GM19023 (cell line): ENCODE measurements around the gene SMIM7.
"Not testable (repeated sequence)": the region's sequence is repeated elsewhere in the genome, so short reads cannot be mapped to it uniquely, and the experiment has no call there.

ENCODE experiments used
- ATAC-seq: cut with Tn5 transposase; IDR thresholded peaks from one replicate; pipeline ENCODE4 v1.9.1; 2021; ENCODE audit warnings: mild to moderate bottlenecking, moderate library complexity; ENCODE audit not compliant: unreplicated experiment

Gene SMIM7

GRCh38 chr19:16655727-16656126 lies 4.2 kb downstream of the SMIM7 start:
- ATAC-seq: no peak

DNA sequence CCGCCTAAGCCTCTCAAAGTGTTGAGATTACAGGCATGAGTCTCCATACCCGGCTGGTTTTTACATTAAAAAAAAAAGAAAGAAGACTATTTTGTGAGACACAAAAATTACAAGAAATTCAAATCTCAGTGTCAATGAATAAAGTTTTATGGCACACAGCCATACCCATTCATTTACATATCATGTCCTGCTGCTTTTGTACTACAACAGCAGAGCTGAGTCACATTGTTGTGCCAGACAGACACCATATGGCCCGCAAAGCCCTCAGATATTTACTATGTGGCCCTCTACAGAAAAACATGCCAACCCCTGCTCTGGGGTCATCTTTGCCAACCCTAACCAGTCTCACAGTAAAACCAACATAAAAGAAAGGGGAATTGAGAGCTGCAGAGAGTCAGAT lies 5.3 kb downstream of the SMIM7 start:
- ATAC-seq: no peak

- ATAC-seq: no peak
Observed at GRCh38 chr19:16654140-16654539, 5.8 kb downstream of the SMIM7 start.

- no peak for ATAC-seq
Observed at GRCh38 chr19:16652854-16653253, 7.1 kb downstream of the SMIM7 start.

DNA sequence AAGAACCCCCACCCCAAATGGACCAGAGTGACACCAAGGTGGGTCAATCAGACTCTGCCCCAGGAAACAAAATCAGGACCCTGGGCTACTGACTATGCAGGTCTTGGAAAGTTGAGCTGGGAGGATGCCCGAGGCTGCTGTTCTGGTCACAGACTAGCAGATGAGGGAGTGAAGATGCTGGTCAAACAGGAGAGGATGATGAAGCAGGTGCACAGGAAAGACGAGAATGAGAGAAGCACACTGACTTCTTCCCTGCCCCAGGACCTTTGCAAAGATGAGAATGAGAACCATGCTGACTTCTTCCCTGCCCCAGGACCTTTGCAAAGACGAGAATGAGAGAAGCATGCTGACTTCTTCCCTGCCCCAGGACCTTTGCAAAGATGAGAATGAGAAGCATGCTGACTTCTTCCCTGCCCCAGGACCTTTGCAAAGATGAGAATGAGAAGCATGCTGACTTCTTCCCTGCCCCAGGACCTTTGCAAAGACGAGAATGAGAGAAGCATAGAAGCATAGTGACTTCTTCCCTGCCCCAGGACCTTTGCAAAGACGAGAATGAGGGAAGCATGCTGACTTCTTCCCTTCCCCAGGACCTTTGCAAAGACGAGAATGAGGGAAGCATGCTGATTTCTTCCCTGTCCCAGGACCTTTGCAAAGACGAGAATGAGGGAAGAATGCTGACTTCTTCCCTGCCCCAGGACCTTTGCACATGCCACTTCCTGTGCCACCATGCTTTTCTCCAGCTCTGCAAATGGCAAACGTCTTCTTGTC lies 8.3 kb downstream of the SMIM7 start:
- ATAC-seq: not testable (repeated sequence)

GRCh38 chr19:16650821-16651220 lies 9.1 kb downstream of the SMIM7 start:
- ATAC-seq: no peak

DNA sequence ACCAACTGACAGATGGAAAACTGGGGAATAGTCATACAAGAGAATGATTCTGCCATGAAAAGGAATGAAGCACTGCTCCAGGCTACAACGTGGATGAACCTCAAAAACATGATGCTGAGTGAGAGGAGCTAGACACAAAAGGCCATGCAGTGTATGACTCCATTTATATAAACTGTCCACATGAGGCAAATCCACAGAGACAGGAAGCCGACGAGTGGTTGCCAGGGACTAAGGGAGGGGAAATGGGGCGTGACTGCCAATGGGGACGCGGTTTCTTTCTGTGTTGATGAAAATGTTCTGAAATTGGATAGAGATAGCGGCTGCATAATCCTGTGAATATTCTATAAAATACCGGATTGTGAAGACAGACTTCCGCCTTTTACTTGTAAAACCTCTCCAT lies 10.2 kb downstream of the SMIM7 start:
- no peak for ATAC-seq

GRCh38 chr19:16645140-16645539 lies 14.8 kb downstream of the SMIM7 start:
- no peak for ATAC-seq

- ATAC-seq: no peak
Observed at GRCh38 chr19:16641695-16642094, 18.2 kb downstream of the SMIM7 start.

DNA sequence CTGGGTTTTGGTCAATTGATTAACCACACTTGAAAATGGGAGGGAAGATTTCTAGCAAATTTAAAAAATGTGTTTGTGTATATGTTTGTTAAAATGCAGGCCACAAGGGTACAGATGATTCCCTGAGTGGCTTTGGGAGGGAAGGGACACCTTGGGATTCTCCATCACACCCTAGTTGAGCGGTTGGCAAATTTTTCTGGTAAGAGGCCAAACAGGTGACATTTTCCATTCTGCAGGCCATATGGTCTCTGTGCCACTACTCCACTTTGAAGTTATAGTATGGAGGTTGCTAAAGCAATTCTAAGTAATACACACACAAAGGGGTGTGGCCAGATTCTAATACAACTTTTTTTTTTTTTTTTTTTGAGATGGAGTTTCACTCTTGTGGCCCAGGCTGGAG lies 19.0 kb downstream of the SMIM7 start:
- no peak for ATAC-seq

- no peak for ATAC-seq
Observed at GRCh38 chr19:16638666-16639065, 21.3 kb downstream of the SMIM7 start.

DNA sequence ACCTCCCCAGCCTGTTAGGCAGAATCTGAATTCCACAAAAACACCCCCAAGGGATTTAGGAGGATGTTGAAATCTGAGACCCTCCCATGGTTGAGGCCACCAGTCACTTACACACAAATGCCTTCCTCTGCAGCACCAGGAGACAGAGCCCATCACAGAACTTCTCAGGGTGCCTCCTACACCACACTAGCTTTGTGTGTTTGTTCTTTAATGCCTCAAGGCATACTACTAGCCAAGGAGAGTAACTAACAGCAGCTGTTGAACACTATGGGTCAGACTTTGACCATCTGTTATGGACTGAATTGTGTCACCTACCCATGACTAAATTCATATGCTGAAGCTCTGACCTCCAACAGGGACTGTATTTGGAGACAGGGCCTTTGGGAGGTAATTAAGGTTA lies 22.4 kb downstream of the SMIM7 start:
- no peak for ATAC-seq

DNA sequence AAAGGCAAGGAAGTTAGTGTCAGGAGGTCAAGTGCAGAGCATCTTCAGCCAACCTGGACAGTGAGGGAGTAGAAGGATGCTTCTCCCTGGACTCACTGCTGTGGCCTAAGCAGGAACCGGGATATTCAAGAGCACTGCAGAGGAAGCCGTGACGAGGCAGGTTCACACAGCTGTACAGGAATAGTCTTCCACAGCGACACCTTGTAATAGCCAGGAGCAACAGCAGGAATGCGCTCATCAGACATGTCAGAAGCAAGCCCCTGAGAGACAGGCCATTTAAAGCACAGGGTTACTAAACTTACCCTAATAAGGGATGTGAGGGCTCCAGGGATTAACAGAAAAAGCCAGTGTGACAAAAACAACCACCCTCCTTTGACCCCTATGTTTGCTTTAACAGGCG lies 28.5 kb downstream of the SMIM7 start:
- ATAC-seq: no peak

- ATAC-seq: peak; percentile 7
Observed at GRCh38 chr19:16628984-16629691, 30.8 kb downstream of the SMIM7 start.

DNA sequence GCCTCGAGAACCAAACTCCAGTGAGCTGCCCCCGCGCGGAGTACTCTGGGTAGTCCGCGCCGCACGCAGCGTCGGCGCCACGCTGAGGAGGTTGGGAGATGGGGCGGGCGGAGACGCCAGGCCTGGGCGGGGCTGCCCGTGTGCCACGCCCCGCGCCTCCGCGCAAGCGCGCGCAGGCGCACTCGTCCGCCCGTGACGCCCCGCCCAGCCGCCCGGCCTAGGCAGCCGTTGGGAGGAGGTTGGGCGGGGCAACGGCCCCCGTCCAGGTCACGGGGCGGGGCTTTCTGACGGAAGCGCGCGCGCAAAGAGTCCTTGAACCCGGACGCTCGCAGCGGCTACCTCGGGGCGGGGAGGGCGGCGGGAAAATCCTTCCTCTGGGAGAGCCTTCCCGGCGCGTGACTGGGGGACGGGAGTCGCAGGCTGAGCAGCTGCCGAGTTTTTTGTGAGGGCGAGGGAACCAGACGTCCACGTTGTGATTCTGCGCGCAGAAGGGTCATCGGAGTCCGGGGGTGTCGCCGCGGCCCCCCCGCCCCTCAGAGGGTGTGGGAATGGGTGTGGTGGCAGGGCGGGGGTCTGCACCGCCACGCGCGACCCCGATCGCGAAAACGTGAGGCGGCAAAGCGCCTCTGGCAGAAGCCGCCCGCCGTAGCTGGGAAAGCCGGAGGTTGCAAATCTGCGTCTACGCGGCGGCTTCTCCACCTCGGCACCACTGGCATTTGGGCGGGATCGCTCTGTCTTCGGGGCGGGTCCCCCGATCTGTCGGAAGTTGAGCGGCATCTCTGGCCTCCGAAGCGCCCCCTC lies 31.6 kb downstream of the SMIM7 start, which contains the start of gene MED26:
TSS of gene MED26 (minus strand) at position 22 of the 801 bp plus-strand sequence. CDS start 261 bp downstream, outside the sequence.
- ATAC-seq: peak; percentile 78

- no peak for ATAC-seq
Observed at GRCh38 chr19:16627928-16628182, 32.1 kb downstream of the SMIM7 start.

GRCh38 chr19:16627193-16627927 lies 32.6 kb downstream of the SMIM7 start:
- ATAC-seq: peak; percentile 2

DNA sequence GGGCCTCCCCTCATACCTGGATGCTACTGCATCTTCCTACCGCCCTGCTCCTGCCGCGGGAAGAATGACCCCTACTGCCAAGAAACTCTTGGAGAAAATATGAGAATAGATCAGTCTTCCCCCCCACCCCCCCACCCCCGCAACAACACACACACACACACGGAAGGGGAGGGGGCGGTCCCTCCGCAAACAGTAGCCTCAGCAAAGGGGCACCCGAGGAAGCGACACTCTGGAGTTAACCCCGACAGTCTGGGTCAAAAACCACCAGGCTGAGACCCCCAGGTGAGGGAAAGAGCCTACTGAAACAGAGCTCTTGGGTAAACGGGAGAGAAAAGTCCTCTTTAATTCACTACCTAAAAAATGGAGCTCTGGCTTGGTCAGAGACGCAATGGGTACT lies 33.1 kb downstream of the SMIM7 start:
- ATAC-seq: no peak

GRCh38 chr19:16625163-16625958 lies 34.6 kb downstream of the SMIM7 start:
- ATAC-seq: no peak

DNA sequence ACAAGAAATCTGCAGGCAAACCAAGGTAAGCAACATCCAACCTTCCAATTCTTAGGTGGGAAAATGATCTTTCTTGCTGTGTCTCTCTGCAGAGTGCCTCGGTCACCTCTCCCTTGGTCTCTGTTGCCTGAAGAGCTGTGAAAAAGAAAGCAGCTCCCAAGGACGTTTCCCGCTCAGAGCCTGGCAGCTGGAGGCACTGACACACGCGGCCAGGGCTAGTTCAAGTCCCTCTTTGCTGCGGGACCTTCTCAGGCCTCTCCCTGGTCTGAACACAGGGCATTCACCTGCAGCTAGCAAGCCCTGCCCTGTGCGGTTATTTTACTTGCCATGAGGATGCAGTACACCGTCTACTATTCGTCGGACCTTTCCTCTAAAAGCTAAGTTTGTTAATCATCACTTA lies 35.7 kb downstream of the SMIM7 start:
- ATAC-seq: no peak
